Spleen (tissue), 7 donors: ENCODE data around the gene CCL4L2.
"Not testable (repeated sequence)": the region's sequence is repeated elsewhere in the genome, so short reads cannot be mapped to it uniquely, and the experiment has no call there.

Experiments
- POLR2A ChIP-seq, 3 donors: fragments of 450-650 bp; IDR thresholded peaks; one replicate each; pipeline ENCODE4 v1.5.1; 2017; ENCODE audit warnings: antibody characterized with exemption in 3 of 3, mild to moderate bottlenecking in 1 of 3
- POLR2AphosphoS5 ChIP-seq, 3 donors: sonication (generic); formaldehyde crosslinking; IDR thresholded peaks; one replicate each; pipeline ENCODE4 v1.5.1; 2017; ENCODE audit warnings: antibody characterized with exemption in 3 of 3
- TF ChIP-seq, protein P1 (sequence below), 11 experiments: fragments of 200-600 bp in 7 of 11; fragments of 450-650 bp in 4 of 11; sonication (generic) in 4 of 11; IDR thresholded peaks in 8 of 11; conservative IDR thresholded peaks in 3 of 11; 1 replicate in 7 of 11; 2 replicates in 4 of 11; pipeline versions ENCODE4 v1.4.0 to v1.8.0; 2016 to 2021; ENCODE audit warnings: antibody characterized with exemption in 11 of 11, inconsistent platforms in 4 of 11, mild to moderate bottlenecking in 1 of 11
- donor health status: DM: no; HTN: no; CAD: no; lungs with moderate emphysema.
- donor health status: DM: no; HTN: no; CAD: no.
- donor health status: DM: no; HTN: no; CAD: no.

DNA sequence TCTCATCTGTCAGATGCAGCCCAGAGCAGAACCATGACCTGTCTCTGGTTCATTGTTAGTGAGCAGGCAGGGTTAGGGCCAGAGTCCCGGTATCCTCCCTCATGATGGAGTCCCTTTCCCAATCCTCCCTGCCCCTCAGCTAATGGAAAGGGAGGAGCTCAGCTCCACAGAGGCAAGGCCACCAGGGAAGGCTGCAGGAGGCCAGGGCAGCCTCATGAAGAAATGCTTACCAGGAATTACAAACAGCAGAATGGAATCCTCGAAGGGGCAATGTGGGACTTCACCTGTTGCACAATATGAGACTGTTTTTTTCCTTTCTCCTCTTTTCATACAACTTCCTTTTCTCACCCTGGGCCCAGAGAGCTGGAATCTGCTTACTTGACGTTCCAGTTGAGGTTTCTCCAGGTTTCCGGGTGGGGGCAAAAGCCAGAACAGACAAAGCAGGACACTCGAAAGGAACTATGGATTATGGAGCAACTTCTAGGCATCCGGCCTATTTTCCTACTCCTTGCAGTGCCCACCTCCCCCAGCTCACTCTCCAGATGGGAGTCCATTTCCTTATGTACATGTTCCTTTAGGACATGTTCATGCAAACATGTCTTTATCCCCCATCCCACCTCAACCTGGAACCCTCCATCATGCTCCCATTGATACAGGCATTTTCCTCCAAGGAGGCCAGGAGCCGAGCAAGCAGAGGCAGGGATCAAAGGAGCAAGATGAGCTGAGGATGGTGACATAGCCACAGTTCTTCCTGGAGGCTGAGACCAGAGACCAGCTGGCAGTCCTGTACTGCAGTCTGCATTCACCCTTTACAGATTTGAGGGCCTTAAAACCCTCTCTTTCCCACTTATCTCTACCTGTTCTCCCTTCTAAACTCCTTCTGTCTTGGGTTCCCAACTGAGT, 4.8 kb downstream of the CCL4L2 start:
- TF ChIP-seq, protein P1, sequence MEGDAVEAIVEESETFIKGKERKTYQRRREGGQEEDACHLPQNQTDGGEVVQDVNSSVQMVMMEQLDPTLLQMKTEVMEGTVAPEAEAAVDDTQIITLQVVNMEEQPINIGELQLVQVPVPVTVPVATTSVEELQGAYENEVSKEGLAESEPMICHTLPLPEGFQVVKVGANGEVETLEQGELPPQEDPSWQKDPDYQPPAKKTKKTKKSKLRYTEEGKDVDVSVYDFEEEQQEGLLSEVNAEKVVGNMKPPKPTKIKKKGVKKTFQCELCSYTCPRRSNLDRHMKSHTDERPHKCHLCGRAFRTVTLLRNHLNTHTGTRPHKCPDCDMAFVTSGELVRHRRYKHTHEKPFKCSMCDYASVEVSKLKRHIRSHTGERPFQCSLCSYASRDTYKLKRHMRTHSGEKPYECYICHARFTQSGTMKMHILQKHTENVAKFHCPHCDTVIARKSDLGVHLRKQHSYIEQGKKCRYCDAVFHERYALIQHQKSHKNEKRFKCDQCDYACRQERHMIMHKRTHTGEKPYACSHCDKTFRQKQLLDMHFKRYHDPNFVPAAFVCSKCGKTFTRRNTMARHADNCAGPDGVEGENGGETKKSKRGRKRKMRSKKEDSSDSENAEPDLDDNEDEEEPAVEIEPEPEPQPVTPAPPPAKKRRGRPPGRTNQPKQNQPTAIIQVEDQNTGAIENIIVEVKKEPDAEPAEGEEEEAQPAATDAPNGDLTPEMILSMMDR (IDR thresholded peaks at IDR 0.05 in 8 of 11, conservative IDR thresholded peaks at IDR 0.05 in 3 of 11) = not testable (repeated sequence)
- not testable (repeated sequence) for TF ChIP-seq POLR2A, POLR2AphosphoS5 (IDR thresholded peaks at IDR 0.05)
